HG02588 (cell line): Measurements from ENCODE around the gene HLA-DPA1.

ENCODE experiments used
- ATAC-seq: cut with Tn5 transposase; IDR thresholded peaks from one replicate; pipeline ENCODE4 v1.9.1; 2021; ENCODE audit warnings: mild to moderate bottlenecking, moderate library complexity; ENCODE audit not compliant: unreplicated experiment

The HLA-DPA1 gene

DNA sequence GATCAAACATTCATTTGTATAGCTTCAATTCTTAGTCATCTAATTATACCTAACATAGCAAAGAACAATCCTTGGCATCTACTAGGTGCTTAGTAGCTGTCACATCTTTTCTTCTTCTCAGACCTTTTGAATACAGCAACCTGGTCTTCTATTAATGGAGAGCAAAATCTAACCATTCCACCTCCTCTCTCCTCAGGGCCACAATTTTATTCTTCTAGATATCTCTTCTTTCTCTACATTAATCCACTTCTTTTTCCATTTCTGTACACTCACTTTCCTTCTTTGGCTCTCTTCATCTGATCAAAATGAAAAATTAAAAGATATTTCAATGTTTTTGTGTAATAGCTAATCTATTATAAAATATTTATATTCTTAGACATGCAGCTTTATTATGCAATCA is 55.0 kb downstream of the HLA-DPA1 start:
- ATAC-seq = no peak

DNA sequence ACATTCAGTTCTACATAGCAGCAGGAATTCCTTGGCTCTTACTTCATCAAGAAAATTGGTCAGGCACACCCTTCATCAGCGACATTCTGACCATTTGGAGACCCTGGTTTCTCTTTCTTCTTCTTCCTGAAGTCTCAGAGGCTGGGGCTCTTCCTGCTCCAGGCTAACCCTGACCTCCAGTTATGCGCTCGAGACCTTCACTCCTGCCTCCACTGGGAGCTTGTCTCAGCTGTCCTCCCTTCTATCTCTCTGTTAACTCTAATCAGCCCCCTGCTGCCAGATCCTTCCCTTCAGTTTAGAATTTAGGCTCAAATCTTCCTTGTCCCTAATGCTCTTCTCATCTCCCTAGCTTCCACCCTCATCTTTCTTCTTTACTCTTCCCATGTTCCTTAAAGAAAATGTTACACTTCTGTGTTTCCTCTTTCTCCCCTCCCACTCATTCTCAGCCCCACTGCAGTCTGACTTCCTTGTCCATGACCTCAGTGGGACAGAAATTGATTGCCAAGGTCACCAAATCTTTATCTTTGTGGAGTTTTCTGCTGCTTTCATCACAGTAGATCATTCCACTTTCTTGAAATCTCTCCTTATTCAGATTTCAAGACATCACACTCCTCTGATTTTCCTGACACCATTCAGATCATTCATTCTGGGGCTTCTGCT is 55.6 kb downstream of the HLA-DPA1 start:
- no peak for ATAC-seq

- ATAC-seq = no peak
Measured at GRCh38 chr6:33017018-33017417, 56.4 kb downstream of the HLA-DPA1 start.

- ATAC-seq = no peak
Measured at GRCh38 chr6:33015798-33016197, 57.7 kb downstream of the HLA-DPA1 start.

DNA sequence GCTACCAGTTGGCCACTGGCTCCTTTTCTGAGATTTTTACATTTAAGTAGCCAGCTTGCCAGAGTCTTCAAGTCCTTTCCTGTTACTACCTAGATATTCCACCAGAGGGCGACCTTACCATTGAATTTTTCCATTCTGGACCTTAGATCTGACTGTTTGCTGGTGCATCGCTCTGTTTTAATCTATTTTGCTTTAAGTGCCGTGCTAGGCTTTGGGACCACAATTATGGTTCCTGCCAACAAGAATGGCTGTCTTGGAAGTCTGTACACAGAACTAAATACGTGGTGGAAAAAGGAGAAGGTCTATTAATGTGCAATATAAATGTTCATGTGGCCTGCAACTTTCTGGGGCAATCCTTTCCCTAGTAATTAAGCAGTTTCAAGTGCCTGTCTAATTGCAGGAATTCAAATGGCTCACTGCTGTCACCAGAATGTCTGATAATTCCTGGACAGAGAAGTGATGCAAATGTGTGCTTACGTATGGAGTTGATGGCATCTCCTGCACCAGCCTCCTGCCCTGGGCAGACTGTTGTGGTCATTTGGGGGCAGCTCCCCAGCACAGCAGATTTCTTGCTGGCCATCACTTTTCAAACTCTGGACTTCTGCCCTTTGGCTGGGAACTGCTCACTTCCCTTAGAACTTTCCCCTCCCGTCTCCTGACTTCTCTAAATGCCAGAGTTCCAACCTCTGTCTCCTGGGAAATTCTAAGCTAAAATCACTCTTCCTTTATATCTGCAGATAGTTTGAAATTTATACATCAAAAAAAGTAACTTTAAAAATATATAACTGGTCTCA is 58.4 kb downstream of the HLA-DPA1 start:
- ATAC-seq = no peak
